LNCAP (cell line): ENCODE results near the gene CNNM3.

Experiments
- TF ChIP-seq, protein P1 (sequence below): fragments of 450-650 bp; IDR thresholded peaks from 2 replicates; pipeline ENCODE4 v1.5.1; 2017; ENCODE audit warnings: mild to moderate bottlenecking

Gene CNNM3

GRCh38 chr2:96841701-96842495 is 25.8 kb downstream of the CNNM3 start:
- TF ChIP-seq, protein P1, sequence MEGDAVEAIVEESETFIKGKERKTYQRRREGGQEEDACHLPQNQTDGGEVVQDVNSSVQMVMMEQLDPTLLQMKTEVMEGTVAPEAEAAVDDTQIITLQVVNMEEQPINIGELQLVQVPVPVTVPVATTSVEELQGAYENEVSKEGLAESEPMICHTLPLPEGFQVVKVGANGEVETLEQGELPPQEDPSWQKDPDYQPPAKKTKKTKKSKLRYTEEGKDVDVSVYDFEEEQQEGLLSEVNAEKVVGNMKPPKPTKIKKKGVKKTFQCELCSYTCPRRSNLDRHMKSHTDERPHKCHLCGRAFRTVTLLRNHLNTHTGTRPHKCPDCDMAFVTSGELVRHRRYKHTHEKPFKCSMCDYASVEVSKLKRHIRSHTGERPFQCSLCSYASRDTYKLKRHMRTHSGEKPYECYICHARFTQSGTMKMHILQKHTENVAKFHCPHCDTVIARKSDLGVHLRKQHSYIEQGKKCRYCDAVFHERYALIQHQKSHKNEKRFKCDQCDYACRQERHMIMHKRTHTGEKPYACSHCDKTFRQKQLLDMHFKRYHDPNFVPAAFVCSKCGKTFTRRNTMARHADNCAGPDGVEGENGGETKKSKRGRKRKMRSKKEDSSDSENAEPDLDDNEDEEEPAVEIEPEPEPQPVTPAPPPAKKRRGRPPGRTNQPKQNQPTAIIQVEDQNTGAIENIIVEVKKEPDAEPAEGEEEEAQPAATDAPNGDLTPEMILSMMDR = no peak

GRCh38 chr2:96842600-96842999 is 26.5 kb downstream of the CNNM3 start:
- TF ChIP-seq, protein P1 = no peak

DNA sequence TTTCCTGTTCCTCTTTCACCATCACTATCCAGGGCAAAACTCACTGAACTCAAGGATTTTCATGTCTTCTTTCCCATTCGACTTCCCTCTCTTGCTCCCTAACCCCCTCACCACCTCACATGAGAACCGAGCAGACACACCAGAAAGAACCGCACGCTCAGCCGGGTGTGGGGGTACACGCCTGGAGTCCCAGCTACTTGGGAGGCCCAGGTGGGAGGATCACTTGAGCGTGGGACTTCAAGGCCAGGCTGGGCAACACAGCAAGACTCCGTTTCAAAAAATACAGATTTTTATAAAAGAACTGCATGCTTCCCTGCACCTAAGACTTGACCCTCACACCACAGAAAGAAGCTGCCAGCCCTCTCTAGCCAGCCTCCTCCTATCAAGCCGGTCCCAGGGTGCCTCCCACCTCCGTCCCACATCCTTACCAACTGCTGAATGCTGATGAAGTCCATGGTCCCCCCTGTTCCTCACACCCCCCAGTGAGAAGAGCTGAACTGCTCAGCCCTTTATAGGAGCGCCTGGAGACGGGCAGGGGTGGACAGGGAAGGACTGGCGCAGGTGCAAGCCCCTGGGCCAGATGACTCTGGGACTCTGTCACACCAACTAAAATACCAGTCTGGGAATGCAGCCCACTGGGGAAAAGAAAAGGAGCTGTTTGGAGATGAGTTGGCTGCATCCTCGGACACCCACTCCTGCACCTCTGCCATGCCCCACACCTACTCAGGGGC is 27.6 kb downstream of the CNNM3 start, which contains the start of gene ANKRD23:
Gene ANKRD23 (minus strand): TSS at position 484 of the 731 bp plus-strand sequence. CDS start 29 bp downstream, at position 455.
- TF ChIP-seq, protein P1 = no peak

GRCh38 chr2:96844405-96844808 is 28.3 kb downstream of the CNNM3 start:
- TF ChIP-seq, protein P1 = no peak

DNA sequence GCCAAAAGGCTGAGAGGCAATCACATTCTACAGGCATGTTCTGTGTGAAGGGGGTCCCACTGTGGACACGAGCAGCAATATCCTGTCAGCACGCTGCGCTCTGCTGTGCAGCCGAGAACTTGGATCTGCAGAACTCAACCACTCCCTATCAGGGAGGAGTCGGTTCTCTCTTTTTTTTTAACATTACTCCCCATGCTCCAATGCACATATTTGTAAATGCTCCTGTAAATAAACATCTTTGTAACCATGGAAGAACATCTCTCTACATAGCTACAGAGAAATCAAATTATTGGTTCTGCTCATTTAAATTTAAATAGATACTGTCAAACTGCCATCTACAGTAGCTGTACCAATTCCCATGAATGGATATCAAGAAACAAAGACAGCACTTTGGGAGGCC is 30.8 kb downstream of the CNNM3 start:
- TF ChIP-seq, protein P1 = no peak

DNA sequence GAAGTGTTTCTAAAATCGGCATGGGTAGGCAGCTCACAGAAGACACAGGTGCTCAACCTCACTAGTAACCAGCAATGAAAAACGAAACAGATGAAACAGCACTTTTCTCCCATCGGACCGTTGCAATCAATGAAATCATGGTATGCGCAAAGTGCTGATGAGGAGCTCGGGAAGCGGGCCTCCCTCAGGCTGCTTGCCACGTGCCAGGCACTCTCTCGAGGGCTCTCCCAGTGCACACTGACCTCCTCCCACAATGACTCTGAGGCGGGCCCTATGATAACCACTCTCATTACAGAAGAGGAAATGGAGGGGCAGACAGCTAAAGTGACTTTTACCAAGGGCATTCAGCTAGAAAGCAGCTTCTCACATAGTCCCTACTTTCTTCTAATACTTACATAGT is 31.5 kb downstream of the CNNM3 start:
- TF ChIP-seq, protein P1 = no peak

- TF ChIP-seq, protein P1 = no peak
These were observed 32.2 kb downstream of the CNNM3 start for GRCh38 chr2:96848264-96848663.
